ENCODE data around the gene INSYN2B.

INSYN2B gene

DNA sequence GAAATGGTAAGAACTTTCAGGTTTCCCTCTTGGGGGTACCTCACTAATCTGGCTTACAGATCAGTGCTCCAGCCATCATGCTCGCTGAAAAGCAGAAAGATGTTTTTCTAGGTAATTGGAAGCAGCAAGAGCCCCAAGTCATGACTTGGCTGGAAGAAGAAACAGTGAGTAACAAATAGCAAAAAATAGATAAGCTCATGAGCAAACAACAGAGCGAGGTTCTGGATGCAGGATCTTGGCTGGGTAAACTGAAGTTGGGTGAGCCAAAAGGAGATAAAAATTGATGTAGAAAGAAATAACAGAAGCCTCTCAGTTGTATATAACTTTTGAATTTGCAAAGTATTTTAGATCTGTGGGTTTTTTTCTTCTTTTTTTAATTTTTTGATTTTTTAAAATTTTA lies 110.1 kb downstream of the INSYN2B start:
- H3K4me3 ChIP-seq (ENCODE audit: low read depth, low read length) = no peak overlapping the region
- TF ChIP-seq POLR2A (IDR thresholded peaks at IDR 0.05; ENCODE audit: extremely low read depth, insufficient read length) = no peak
- TF ChIP-seq, protein P1, sequence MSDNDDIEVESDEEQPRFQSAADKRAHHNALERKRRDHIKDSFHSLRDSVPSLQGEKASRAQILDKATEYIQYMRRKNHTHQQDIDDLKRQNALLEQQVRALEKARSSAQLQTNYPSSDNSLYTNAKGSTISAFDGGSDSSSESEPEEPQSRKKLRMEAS (IDR thresholded peaks at IDR 0.05; ENCODE audit: low read depth, low read length) = no peak
- TF ChIP-seq MYC (IDR thresholded peaks at IDR 0.05; ENCODE audit: low read depth, low read length) = no peak
- TF ChIP-seq, protein P2, sequence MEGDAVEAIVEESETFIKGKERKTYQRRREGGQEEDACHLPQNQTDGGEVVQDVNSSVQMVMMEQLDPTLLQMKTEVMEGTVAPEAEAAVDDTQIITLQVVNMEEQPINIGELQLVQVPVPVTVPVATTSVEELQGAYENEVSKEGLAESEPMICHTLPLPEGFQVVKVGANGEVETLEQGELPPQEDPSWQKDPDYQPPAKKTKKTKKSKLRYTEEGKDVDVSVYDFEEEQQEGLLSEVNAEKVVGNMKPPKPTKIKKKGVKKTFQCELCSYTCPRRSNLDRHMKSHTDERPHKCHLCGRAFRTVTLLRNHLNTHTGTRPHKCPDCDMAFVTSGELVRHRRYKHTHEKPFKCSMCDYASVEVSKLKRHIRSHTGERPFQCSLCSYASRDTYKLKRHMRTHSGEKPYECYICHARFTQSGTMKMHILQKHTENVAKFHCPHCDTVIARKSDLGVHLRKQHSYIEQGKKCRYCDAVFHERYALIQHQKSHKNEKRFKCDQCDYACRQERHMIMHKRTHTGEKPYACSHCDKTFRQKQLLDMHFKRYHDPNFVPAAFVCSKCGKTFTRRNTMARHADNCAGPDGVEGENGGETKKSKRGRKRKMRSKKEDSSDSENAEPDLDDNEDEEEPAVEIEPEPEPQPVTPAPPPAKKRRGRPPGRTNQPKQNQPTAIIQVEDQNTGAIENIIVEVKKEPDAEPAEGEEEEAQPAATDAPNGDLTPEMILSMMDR (IDR thresholded peaks at IDR 0.05; ENCODE audit: low read depth, low read length) = no peak
- DNase-seq (ENCODE audit: low read depth) = no peak

DNA sequence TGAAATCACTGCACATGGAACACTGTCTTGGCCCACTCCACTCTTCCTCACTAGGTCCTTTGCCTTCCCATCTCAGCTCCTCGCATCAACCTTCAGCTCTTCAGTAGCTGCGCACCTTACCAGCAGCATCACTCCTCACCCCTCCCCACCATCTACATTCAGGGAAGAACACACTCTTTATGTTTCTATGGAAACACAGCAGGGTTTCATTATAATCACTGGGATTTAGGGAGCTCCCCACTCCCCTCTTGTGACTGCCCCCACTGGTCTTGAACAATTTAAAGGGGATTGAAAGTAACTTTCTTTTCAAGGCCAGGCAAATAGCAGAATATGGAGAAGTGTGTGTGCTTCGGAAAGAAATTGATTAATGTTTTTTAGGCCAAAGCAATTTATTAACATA lies 111.2 kb downstream of the INSYN2B start:
- H3K4me3 ChIP-seq (ENCODE audit: low read depth, low read length) = no peak overlapping the region
- no peak for DNase-seq (ENCODE audit: low read depth)
- TF ChIP-seq, protein P2 (IDR thresholded peaks at IDR 0.05; ENCODE audit: low read depth, low read length) = no peak

DNA sequence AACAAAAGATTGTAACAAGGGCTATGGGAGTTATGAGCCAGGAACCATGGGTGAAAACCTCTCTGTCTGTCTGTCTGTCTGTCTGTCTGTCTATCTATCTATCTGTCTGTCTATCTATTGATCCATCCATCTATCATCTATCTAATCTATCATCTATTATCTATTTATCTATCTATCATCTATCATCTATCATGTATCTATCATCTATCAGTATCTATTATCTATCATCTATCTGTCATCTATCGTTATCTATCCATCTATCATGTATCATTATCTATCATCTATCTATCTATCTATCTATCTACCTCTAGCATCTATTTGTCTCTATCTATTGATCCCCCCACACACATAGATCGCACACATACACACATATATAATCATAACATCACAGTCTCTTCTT lies 112.9 kb downstream of the INSYN2B start:
- DNase-seq (ENCODE audit: low read depth) = no peak
- H3K4me3 ChIP-seq (ENCODE audit: low read depth, low read length) = no peak overlapping the region
- TF ChIP-seq, protein P1 (IDR thresholded peaks at IDR 0.05; ENCODE audit: low read depth, low read length) = no peak
- no peak for TF ChIP-seq POLR2A (IDR thresholded peaks at IDR 0.05; ENCODE audit: extremely low read depth, insufficient read length)
- no peak for TF ChIP-seq MYC (IDR thresholded peaks at IDR 0.05; ENCODE audit: low read depth, low read length)
- TF ChIP-seq, protein P2 (IDR thresholded peaks at IDR 0.05; ENCODE audit: low read depth, low read length) = no peak

DNA sequence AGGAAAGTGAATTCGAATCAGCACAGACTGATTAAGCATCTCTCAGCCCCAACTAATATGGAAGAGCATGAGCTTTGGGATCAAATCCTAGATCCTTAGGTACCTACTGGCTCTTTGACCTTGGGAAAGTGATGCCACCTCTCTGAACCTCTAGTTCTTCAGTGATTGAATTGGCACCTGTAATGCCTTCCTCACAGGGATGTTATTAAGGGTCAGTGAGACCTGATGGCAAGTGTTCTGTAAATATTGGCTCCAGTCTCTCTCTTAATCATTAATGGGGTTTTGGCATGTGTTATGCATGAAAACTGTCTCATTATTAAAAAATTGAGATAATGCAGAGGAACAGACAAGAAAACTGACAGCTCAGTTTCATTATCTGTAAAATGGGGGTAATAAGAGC lies 115.8 kb downstream of the INSYN2B start:
- no peak for DNase-seq (ENCODE audit: low read depth)
- TF ChIP-seq, protein P2 (IDR thresholded peaks at IDR 0.05; ENCODE audit: low read depth, low read length) = no peak
- TF ChIP-seq POLR2A (IDR thresholded peaks at IDR 0.05; ENCODE audit: extremely low read depth, insufficient read length) (no peak), MYC (IDR thresholded peaks at IDR 0.05; ENCODE audit: low read depth, low read length) (no peak)
- TF ChIP-seq, protein P1 (IDR thresholded peaks at IDR 0.05; ENCODE audit: low read depth, low read length) = no peak
- no peak overlapping the region for H3K4me3 ChIP-seq (ENCODE audit: low read depth, low read length)

DNA sequence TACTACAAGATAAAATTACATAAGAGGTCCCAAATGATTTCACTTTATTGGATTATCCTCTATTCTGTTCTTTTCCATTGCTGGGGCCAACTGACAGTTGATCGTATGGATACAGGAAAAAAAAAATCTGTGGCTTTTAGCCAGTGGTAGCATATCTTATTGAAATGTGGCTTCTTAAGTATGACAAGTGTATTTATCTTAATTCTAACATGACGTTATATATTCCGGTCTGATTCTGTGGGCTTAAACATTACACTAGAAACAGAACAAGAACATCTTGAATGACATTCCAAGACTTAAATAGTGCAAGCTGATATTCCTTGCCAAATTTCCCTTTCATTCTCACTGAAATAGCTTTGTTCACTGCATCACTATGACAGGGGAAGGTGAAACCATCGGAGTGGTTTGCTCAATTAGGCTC lies 117.9 kb downstream of the INSYN2B start:
- no peak for DNase-seq (ENCODE audit: low read depth)
- H3K4me3 ChIP-seq (ENCODE audit: low read depth, low read length) = no peak overlapping the region
- TF ChIP-seq, protein P1 (IDR thresholded peaks at IDR 0.05; ENCODE audit: low read depth, low read length) = no peak
- TF ChIP-seq MYC (IDR thresholded peaks at IDR 0.05; ENCODE audit: low read depth, low read length) (no peak), POLR2A (IDR thresholded peaks at IDR 0.05; ENCODE audit: extremely low read depth, insufficient read length) (no peak)
- TF ChIP-seq, protein P2 (IDR thresholded peaks at IDR 0.05; ENCODE audit: low read depth, low read length) = no peak

DNA sequence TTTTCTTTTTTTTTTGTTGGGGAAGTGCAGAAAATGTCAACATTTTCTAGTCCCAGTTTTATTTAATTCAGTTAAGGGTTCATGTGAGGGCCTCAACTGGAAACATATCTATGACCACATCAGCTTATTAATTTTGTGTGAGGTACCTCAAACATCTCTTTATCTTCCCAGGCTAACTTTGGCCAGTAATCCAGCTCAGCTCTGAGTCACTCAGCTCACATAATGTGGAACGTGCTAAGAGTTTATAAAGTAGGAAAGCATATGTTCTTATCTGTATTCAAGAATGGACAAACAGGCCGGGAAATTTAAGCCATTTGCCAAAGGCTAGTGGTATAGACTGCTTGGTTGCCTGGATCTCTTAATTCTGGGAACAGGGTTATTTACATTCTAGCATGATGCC lies 118.4 kb downstream of the INSYN2B start:
- H3K4me3 ChIP-seq (ENCODE audit: low read depth, low read length) = no peak overlapping the region
- TF ChIP-seq, protein P2 (IDR thresholded peaks at IDR 0.05; ENCODE audit: low read depth, low read length) = no peak
- TF ChIP-seq MYC (IDR thresholded peaks at IDR 0.05; ENCODE audit: low read depth, low read length) (no peak), POLR2A (IDR thresholded peaks at IDR 0.05; ENCODE audit: extremely low read depth, insufficient read length) (no peak)
- TF ChIP-seq, protein P1 (IDR thresholded peaks at IDR 0.05; ENCODE audit: low read depth, low read length) = no peak
- no peak for DNase-seq (ENCODE audit: low read depth)
